HG03432 (cell line): ENCODE measurements around the gene TOX2.
"Not testable (repeated sequence)": the region's sequence is repeated elsewhere in the genome, so short reads cannot be mapped to it uniquely, and the experiment has no call there.

Source experiments
- ATAC-seq: cut with Tn5 transposase; IDR thresholded peaks from one replicate; pipeline ENCODE4 v1.9.1; 2021; ENCODE audit warnings: mild to moderate bottlenecking, moderate library complexity; ENCODE audit not compliant: unreplicated experiment

TOX2 gene

GRCh38 chr20:44029848-44030230, 115.2 kb downstream of the TOX2 start:
- no peak for ATAC-seq

DNA sequence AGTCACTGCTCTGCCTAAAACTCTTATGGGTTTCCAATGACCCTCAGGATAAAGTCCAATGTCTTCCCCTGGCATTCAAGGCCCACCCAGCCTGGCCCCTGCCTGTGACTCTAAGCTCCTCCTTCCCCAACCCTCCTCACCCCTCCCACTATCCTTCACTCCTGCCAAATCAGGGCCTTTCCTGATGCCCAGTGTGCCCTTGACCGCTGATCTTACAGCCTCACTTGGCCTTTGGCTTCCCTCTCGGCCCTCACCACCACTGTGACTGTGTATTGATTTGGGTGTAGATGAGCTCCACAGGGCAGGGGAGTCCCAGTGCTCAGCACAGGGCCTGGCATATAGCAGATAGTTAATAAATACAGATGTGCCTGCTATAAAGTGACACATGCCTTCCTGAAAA, 115.7 kb downstream of the TOX2 start:
- ATAC-seq = no peak

- no peak for ATAC-seq
Observed at GRCh38 chr20:44031001-44031574, 116.4 kb downstream of the TOX2 start.

DNA sequence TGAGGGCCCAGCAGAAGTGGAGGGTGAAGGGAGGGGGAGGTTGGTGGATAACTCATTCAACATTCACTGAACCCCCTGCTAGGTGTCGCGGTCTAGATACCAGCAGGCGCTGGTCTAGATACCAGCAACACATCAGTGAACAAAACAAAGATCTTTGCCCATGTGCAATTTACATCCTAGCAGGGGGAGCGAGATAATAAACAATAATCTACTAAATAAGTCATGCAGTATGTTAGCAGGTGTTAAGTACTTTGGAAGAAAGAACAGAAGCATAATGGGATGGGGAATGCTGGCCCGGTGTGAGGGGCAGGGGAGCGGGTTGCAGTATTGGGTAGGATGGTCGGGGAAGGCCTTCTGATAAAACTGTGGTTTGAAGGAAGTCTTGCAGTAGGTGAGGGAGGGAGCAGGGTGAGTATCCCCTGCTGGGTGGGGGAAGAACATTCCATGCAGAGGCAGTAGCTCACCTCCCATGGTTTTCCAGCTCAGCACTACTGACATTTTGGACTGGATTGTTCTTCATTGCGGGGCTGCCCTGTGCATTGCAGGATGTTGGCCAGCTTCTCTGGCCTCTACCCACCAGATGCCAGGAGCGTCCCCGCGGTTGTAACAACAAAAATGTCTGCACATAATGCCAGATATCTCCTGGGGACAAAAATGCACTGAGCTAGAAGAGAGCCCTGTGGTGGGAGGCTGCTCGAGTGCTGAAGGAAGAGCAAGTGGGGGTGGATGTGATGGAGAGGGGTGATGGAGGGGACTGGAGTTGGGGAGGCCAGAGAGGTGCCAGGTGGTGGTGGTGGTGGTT, 117.3 kb downstream of the TOX2 start:
- ATAC-seq = no peak

- ATAC-seq = no peak
Observed at GRCh38 chr20:44032583-44033331, 118.1 kb downstream of the TOX2 start.

- no peak for ATAC-seq
Observed at GRCh38 chr20:44033344-44033743, 118.7 kb downstream of the TOX2 start.

GRCh38 chr20:44033873-44034272, 119.2 kb downstream of the TOX2 start:
- ATAC-seq = no peak

- no peak for ATAC-seq
Observed at GRCh38 chr20:44034451-44034850, 119.8 kb downstream of the TOX2 start.

DNA sequence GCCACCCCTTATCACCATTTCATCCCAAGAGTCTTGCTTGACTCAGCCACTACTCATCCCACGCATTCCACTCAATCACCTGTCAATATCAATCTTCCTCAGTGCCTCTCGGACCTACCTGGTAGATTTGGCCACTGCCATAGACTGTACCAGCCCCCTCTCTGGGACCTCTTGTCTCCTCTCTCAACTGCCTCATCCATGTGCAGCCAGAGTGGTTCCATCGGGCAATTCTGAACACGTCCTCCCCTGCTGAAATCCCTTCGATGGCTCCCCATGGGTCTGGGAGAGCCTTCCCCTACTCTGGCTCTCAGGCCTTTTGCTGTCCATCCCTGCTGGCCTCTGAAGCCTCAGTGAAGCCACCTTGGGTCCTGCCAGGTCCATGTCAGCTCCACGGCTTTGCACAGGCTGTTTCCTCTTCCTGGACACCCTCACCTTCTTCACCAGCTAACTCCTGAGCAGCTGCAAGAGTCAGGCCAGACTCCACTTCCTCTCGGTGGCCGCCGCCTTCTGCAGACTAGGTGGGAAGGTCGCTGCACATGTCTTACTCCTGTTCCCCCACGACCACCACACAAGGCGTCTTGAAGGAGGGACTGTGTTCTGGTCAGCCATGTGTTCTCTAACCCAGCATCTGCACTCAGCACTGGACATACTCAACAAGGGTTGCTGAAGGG, 120.4 kb downstream of the TOX2 start:
- no peak for ATAC-seq

DNA sequence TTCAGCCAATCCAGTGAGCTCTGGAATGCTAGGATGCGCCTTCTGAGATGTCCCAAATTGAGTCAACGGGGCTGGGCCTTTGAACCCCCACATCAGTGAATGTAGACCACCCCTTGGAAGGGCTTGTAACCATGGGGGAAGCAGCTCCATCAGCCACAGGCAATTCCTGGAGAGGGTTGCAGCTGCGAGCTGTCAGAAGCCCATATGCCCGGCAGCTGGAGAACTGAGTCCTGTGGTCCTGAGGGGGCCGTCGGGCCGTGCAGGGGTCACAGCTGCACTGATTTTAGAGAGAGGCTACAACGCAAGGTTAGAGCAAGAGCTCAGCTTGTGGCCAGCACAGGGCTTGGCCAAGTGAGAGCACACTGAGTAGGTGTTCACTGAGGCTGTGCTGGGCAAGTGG, 121.3 kb downstream of the TOX2 start:
- no peak for ATAC-seq

DNA sequence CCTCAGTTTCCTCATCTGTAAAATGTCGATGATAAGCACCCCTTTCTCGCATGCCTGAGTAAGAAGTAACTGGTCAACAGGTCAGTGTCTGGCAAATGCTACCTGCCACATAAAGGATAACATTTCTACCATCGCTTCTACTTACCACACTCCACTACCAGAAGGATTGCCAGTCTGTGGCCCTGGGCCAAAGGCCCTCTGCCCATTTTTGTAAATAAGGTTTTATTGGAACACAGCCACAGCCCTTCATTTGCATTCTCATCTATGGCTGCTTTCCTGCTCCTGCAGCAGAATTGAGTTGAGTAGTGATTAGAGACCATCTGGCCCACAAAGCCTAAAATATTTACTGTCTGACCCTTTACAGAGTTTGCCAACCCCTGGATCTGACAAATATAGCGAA, 121.8 kb downstream of the TOX2 start:
- no peak for ATAC-seq

DNA sequence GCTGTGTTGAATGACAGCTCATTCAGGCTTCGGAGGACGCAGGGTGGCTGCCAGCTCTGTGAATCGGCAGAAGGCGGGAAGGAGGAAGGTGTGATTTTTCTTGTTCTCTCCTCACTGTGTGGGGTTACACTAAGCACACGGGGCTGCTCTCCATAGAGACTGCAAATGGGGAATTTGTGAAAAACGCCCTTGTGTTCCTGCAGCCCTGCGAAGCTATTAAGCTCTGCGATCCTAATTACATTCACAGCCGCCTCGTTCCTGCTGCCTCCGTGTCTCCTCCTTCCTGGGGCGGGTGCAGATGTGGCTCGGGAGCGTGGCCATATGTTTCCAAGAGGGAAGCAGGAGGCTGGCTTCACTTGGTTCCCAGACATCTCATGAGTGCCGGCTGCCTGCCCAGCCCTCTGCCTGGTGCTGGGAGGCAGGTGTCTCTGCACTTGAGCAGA, 124.0 kb downstream of the TOX2 start:
- no peak for ATAC-seq

DNA sequence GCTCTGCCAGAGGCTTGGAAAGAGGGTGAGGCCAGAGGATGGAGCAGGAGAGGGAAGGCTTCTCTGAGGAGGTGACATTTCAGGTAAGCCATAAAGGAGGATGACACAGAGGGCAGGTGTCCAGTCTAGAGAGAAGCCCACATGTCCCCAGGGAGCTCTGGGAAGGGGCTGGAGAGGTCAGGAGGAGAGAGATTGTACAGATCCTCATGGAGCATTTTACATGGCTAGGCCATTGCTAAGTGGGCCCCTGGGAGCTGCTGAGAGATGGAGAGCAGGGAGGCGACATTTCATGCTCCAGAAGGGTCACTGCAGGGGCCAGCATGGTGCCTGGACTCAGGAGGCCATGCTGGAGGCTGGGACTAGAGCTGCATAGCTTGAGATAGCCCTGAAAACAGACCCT, 124.5 kb downstream of the TOX2 start:
- no peak for ATAC-seq

DNA sequence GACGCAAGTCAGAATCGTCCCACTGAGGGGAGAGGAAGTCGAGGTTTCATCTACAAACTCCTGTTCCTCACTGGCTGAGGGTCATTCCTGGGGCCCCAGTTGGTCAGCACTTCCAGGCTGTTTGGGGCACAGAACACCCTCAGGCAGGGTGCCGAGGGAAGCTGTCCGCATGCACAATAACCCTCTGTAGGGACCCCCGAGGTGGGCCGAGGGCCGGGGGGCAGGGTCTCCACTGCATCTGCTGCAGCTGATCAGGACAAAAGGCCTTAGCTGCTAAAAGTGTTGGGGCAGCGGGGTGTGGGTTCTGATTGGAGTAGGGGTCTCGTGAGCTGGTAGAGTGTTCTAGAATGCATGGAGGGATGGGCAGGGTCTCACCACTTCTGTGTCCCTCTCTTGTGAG, 125.1 kb downstream of the TOX2 start:
- no peak for ATAC-seq

GRCh38 chr20:44040202-44040915, 125.7 kb downstream of the TOX2 start:
- ATAC-seq = no peak

GRCh38 chr20:44041001-44041400, 126.3 kb downstream of the TOX2 start:
- no peak for ATAC-seq

DNA sequence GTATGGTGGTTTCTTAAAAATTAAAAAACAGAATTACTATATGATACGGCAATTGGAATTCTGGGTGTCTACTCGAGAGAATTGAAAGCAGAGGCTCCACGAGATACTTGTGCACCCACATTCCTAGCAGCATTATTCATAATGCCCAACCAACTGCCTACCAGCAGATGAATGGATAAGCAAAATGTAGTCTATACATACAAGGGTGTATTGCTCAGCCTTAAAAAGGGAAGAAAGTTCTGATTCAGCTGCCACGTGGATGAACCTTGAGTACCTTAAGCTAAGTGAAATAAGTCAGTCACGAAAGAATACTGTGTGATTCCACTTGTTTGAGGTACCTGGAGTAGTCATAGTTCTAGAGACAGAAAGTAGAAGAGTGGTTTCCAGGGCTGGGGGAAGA, 130.1 kb downstream of the TOX2 start:
- ATAC-seq = not testable (repeated sequence)

- ATAC-seq = no peak
Observed at GRCh38 chr20:44050327-44050726, 135.7 kb downstream of the TOX2 start.

GRCh38 chr20:44050925-44051660, 136.4 kb downstream of the TOX2 start:
- ATAC-seq = no peak

DNA sequence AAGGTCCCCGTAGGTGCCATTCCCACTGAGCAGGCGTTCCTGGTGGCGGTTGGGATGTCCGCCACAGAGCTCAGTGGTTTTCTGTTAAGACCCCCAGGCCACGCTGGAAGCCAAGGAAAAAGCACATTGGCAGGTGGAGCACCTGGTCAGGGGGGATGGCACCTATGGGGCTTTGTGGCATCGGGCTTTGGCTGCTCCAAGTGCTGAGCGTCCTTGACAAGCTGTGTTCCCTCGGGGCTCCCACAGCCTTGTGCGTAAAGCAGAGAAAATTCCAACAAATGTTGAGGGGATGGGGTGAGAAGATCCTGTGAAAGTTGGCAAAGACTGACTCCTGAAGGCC, 137.0 kb downstream of the TOX2 start:
- ATAC-seq = no peak
